GM12878 (cell line): ENCODE data around the gene XRCC6. TPM values are rescaled to one million over a fixed set of nuclear protein-coding genes. Genes with fewer than 3 reads are reported as not detected.

Source experiments
- ASH2L ChIP-seq: fragments of 300-600, 200-600 bp; sonication (generic); IDR thresholded peaks from 2 replicates; pipeline ENCODE4 v1.6.1; 2017; ENCODE audit warnings: low read depth, mild to moderate bottlenecking, borderline replicate concordance
- ATF7 ChIP-seq: fragments of 450-650 bp; IDR thresholded peaks from 2 replicates; pipeline ENCODE4 v1.6.1; 2016; ENCODE audit warnings: low read depth, mild to moderate bottlenecking
- BHLHE40 ChIP-seq, 2 experiments: fragments of 450-650 bp in 1 of 2; IDR thresholded peaks; 2 replicates each; pipeline ENCODE4 v1.6.1; 2011 to 2017; ENCODE audit warnings: low read depth in 2 of 2, borderline replicate concordance in 1 of 2, improper control_type of control experiment in 1 of 2, low read length in 1 of 2, mild to moderate bottlenecking in 1 of 2
- CBX5 ChIP-seq: sonication (generic); IDR thresholded peaks from 2 replicates; pipeline ENCODE4 v1.6.1; 2016; ENCODE audit warnings: low read depth, moderate library complexity, mild to moderate bottlenecking, inconsistent platforms
- CEBPZ ChIP-seq: fragments of 150-350 bp; IDR thresholded peaks from 2 replicates; pipeline ENCODE4 v1.6.1; 2016; ENCODE audit warnings: low read depth, low read length
- HDGF ChIP-seq: fragments of 450-650 bp; IDR thresholded peaks from 2 replicates; pipeline ENCODE4 v1.6.1; 2016; ENCODE audit warnings: antibody characterized with exemption
- HSF1 ChIP-seq: fragments of 150-350 bp; IDR thresholded peaks from 2 replicates; pipeline ENCODE4 v1.6.1; 2014; ENCODE audit warnings: mild to moderate bottlenecking, low read depth, low read length
- IKZF2 ChIP-seq, 2 experiments: fragments of 450-650 bp; IDR thresholded peaks; 2 replicates each; pipeline ENCODE4 v1.6.1; 2017; ENCODE audit warnings: mild to moderate bottlenecking in 2 of 2, moderate library complexity in 2 of 2
- JUNB ChIP-seq: IDR thresholded peaks from 2 replicates; pipeline ENCODE4 v1.6.1; 2016; ENCODE audit warnings: antibody characterized with exemption, mild to moderate bottlenecking
- MAX ChIP-seq: IDR thresholded peaks from 2 replicates; pipeline ENCODE4 v1.6.1; 2012; ENCODE audit warnings: low read depth, low read length, improper control_type of control experiment
- MTA3 ChIP-seq: IDR thresholded peaks from 2 replicates; pipeline ENCODE4 v1.6.1; 2012; ENCODE audit warnings: low read length, inconsistent platforms, borderline replicate concordance
- MXI1 ChIP-seq: fragments of 150-350 bp; IDR thresholded peaks from 2 replicates; pipeline ENCODE4 v1.6.1; 2011; ENCODE audit warnings: low read depth, mild to moderate bottlenecking, inconsistent platforms, low read length, improper control_type of control experiment
- NR2C1 ChIP-seq: fragments of 450-650 bp; IDR thresholded peaks from 2 replicates; pipeline ENCODE4 v1.6.1; 2017; ENCODE audit warnings: antibody characterized with exemption, mild to moderate bottlenecking, moderate library complexity
- RAD51 ChIP-seq: fragments of 450-650 bp; IDR thresholded peaks from 2 replicates; pipeline ENCODE4 v1.6.1; 2016; ENCODE audit warnings: moderate library complexity, mild to moderate bottlenecking, inconsistent platforms
- RCOR1 ChIP-seq: conservative IDR thresholded peaks from 2 replicates; pipeline ENCODE4 v1.6.1; 2012; ENCODE audit warnings: low read depth, low read length, improper control_type of control experiment
- SMAD1 ChIP-seq: fragments of 450-650 bp; IDR thresholded peaks from 2 replicates; pipeline ENCODE4 v1.6.1; 2018; ENCODE audit warnings: mild to moderate bottlenecking, low read depth; ENCODE audit not compliant: partially characterized antibody
- TARDBP ChIP-seq: IDR thresholded peaks from 2 replicates; pipeline ENCODE4 v1.6.1; 2016; ENCODE audit warnings: borderline replicate concordance
- WRNIP1 ChIP-seq: IDR thresholded peaks from 2 replicates; pipeline ENCODE4 v1.6.1; 2011; ENCODE audit warnings: low read depth, low read length, improper control_type of control experiment, borderline replicate concordance
- ZNF207 ChIP-seq: fragments of 450-650 bp; IDR thresholded peaks from 2 replicates; pipeline ENCODE4 v1.6.1; 2014; ENCODE audit warnings: antibody characterized with exemption, mild to moderate bottlenecking, borderline replicate concordance
- ZNF24 ChIP-seq: fragments of 450-650 bp; IDR thresholded peaks from 2 replicates; pipeline ENCODE4 v1.6.1; 2017; ENCODE audit warnings: antibody characterized with exemption, mild to moderate bottlenecking
- polyA plus RNA-seq, 11 experiments: library from polyadenylated mRNA; depleted of rRNA in 4 of 11; unstranded in 6 of 11; stranded (reverse) in 5 of 11; fragments of >200 nt; fragmentation: Nextera tagmentation in 4 of 11; fragmentation: Illumina TruSeq in 1 of 11; extraction: Ambion mirVana in 4 of 11; extraction: Trizol in 1 of 11; gene quantifications; 1 replicate in 1 of 11; 2 replicates in 10 of 11; pipeline versions ENCODE4 v1.2.1 to v1.2.3, GENCODE V29; 2011 to 2016; ENCODE audit warnings: inconsistent platforms in 2 of 11, missing spikeins in 2 of 11, low read depth in 1 of 11
- total RNA-seq, 4 experiments: library from RNA; depleted of rRNA in 3 of 4; stranded (reverse); fragments of >200 nt in 3 of 4; fragmentation: Illumina TruSeq in 1 of 4; extraction: Trizol in 1 of 4; gene quantifications; 2 replicates each; pipeline versions ENCODE4 v1.2.1 to v1.2.3, GENCODE V29; 2013 to 2021
- TF ChIP-seq, protein P1 (sequence below): fragments of 450-650 bp; IDR thresholded peaks from 2 replicates; pipeline ENCODE4 v1.6.1; 2018; ENCODE audit warnings: mild to moderate bottlenecking, low read depth, moderate library complexity; ENCODE audit not compliant: partially characterized antibody

The XRCC6 gene
- total and polyA plus RNA-seq, 10 of the 15 experiments (the other 5 are each of a cell fraction or from before 2014, with no cell fraction given), result 186 to 718 (median 348) TPM

GRCh38 chr22:41621099-41621910 is at the start of gene XRCC6 (continued):
- TF ChIP-seq ZNF24 (no peak), TARDBP (no peak), ATF7 (peak; percentile 87), HSF1 (no peak), WRNIP1 (no peak), JUNB (no peak), SMAD1 (no peak), RCOR1 (no peak), IKZF2 (IDR thresholded peaks at IDR 0.05) (peak; percentile 52 to 53; a peak in 2 of 4 replicates), MAX (peak; percentile 17; the same call in 1 of the 2 replicates), NR2C1 (no peak), BHLHE40 (IDR thresholded peaks at IDR 0.05; ENCODE audit: borderline replicate concordance in 1 of 2, low read depth in 2 of 2, low read length in 1 of 2) (peak; percentile 81 to 85), HDGF (peak; percentile 89; the same call in 1 of the 2 replicates), MXI1 (peak; percentile 30; the same call in 1 of the 2 replicates), CEBPZ (no peak), RAD51 (peak; percentile 35; the same call in 1 of the 2 replicates), CBX5 (no peak), ZNF207 (peak; percentile 85; the same call in 1 of the 2 replicates), ASH2L (no peak), MTA3 (no peak)
- TF ChIP-seq, protein P1, sequence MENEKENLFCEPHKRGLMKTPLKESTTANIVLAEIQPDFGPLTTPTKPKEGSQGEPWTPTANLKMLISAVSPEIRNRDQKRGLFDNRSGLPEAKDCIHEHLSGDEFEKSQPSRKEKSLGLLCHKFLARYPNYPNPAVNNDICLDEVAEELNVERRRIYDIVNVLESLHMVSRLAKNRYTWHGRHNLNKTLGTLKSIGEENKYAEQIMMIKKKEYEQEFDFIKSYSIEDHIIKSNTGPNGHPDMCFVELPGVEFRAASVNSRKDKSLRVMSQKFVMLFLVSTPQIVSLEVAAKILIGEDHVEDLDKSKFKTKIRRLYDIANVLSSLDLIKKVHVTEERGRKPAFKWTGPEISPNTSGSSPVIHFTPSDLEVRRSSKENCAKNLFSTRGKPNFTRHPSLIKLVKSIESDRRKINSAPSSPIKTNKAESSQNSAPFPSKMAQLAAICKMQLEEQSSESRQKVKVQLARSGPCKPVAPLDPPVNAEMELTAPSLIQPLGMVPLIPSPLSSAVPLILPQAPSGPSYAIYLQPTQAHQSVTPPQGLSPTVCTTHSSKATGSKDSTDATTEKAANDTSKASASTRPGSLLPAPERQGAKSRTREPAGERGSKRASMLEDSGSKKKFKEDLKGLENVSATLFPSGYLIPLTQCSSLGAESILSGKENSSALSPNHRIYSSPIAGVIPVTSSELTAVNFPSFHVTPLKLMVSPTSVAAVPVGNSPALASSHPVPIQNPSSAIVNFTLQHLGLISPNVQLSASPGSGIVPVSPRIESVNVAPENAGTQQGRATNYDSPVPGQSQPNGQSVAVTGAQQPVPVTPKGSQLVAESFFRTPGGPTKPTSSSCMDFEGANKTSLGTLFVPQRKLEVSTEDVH, result no peak
